ENCODE results near the gene BBS9. TPM values are rescaled to one million over a fixed set of nuclear protein-coding genes. Genes with fewer than 3 reads are reported as not detected.
"Not testable (repeated sequence)": the region's sequence is repeated elsewhere in the genome, so short reads cannot be mapped to it uniquely, and the experiment has no call there.

BBS9 gene
- total RNA-seq, 5 donors from 2014 or later (not counting 1 experiment from before 2014, with no cell fraction given): 18.5 to 28.8 (median 20.9) TPM

GRCh38 chr7:33091641-33092191 lies 37.6 kb upstream of the BBS9 start:
- no peaks in the 10 kb centered on the region for H3K27me3 ChIP-seq (replicated peaks in 1 of 2; ENCODE audit: control insufficient read depth in 2 of 2, extremely low read depth in 1 of 2, insufficient read depth in 2 of 2, low read length in 1 of 2)
- no peak overlapping the region for H3K4me3 ChIP-seq (ENCODE audit: control insufficient read depth in 1 of 2, extremely low read depth in 1 of 2, low read length in 1 of 2)
- no peaks in the 10 kb centered on the region for H3K27me3 Mint-ChIP-seq
- ChIA-PET CTCF (no interaction called here), POLR2A (no interaction called here)
- H3K27ac ChIP-seq (ENCODE audit: low read length): no peak overlapping the region
- DNase-seq (no peak), ATAC-seq (replicated peaks in 1 of 4) (no peak)
- WGBS (ENCODE audit: insufficient coverage): 91% methylated on average over 4 of the region's 5 CpGs
- no peaks in the 10 kb centered on the region for H3K9me3 ChIP-seq
- peaks cover 6 to 18% of the 10 kb centered on the region in 2 donors for H3K36me3 ChIP-seq (ENCODE audit: control insufficient read depth in 2 of 2, extremely low read depth in 1 of 2, insufficient read depth in 1 of 2, low read length in 1 of 2)
- no peaks in the 10 kb centered on the region for H3K4me1 ChIP-seq (ENCODE audit: control insufficient read depth in 1 of 2, extremely low read depth in 1 of 2, insufficient read depth in 2 of 2, low read length in 2 of 2)
- peaks cover 34% of the 10 kb centered on the region for H3K36me3 Mint-ChIP-seq
- no peaks in the 10 kb centered on the region for H3K9me3 Mint-ChIP-seq
- no peaks in the 10 kb centered on the region for H3K4me1 Mint-ChIP-seq
- H3K27ac Mint-ChIP-seq: no peak overlapping the region
- no peak overlapping the region for H3K4me3 Mint-ChIP-seq

- DNase-seq (no peak), ATAC-seq (replicated peaks in 1 of 4) (no peak)
- H3K9me3 ChIP-seq: no peaks in the 10 kb centered on the region
- no peaks in the 10 kb centered on the region for H3K27me3 Mint-ChIP-seq
- H3K27ac ChIP-seq (ENCODE audit: low read length): no peak overlapping the region
- no peaks in the 10 kb centered on the region for H3K4me1 ChIP-seq (ENCODE audit: control insufficient read depth in 1 of 2, extremely low read depth in 1 of 2, insufficient read depth in 2 of 2, low read length in 2 of 2)
- H3K36me3 ChIP-seq (ENCODE audit: control insufficient read depth in 2 of 2, extremely low read depth in 1 of 2, insufficient read depth in 1 of 2, low read length in 1 of 2): peaks cover 6 to 32% of the 10 kb centered on the region in 2 donors
- no peak overlapping the region for H3K4me3 ChIP-seq (ENCODE audit: control insufficient read depth in 1 of 2, extremely low read depth in 1 of 2, low read length in 1 of 2)
- POLR2A ChIA-PET: no interaction called here
- 97% methylated on average over 4 of the region's 4 CpGs for WGBS (ENCODE audit: insufficient coverage)
- H3K36me3 Mint-ChIP-seq: peaks cover 40% of the 10 kb centered on the region
- CTCF ChIA-PET: no interaction called here
- no peak overlapping the region for H3K27ac Mint-ChIP-seq
- no peaks in the 10 kb centered on the region for H3K27me3 ChIP-seq (replicated peaks in 1 of 2; ENCODE audit: control insufficient read depth in 2 of 2, extremely low read depth in 1 of 2, insufficient read depth in 2 of 2, low read length in 1 of 2)
- H3K4me1 Mint-ChIP-seq: no peaks in the 10 kb centered on the region
- H3K4me3 Mint-ChIP-seq: no peak overlapping the region
- no peaks in the 10 kb centered on the region for H3K9me3 Mint-ChIP-seq
Measured at GRCh38 chr7:33093266-33093665, 36.1 kb upstream of the BBS9 start.

DNA sequence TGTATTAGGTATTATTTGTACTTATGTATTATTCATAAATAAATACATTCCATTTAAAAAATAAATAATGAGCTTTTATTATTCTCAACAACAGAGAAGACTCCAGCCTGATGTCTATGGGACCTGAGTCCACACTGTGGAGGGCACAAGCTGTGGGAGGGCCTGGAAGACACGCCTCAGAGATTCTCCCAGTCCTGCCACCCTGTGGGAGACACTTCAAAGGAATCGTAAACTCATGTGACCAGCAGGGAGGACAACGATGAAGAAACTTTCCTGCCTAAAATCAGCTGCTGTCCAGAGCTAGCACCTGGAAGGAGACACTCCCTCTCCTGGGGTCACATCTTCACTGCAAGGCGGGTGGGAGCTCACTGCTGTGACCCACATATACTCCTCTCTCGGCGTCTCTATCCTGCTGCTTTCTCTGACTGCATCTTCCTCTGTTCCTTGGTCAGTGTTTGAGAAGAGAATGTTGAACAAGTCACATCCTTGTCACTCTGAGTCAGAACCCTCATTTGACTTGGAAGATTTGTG lies 34.6 kb upstream of the BBS9 start:
- H3K9me3 Mint-ChIP-seq; H3K27ac Mint-ChIP-seq; CTCF ChIA-PET; H3K4me1 Mint-ChIP-seq; H3K27me3 ChIP-seq (replicated peaks in 1 of 2; ENCODE audit: control insufficient read depth in 2 of 2, extremely low read depth in 1 of 2, insufficient read depth in 2 of 2, low read length in 1 of 2); H3K4me1 ChIP-seq (ENCODE audit: control insufficient read depth in 1 of 2, extremely low read depth in 1 of 2, insufficient read depth in 2 of 2, low read length in 2 of 2); DNase-seq; H3K9me3 ChIP-seq; ATAC-seq (replicated peaks in 1 of 4); H3K4me3 ChIP-seq (ENCODE audit: control insufficient read depth in 1 of 2, extremely low read depth in 1 of 2, low read length in 1 of 2); H3K27ac ChIP-seq (ENCODE audit: low read length); H3K27me3 Mint-ChIP-seq; H3K4me3 Mint-ChIP-seq; POLR2A ChIA-PET: not testable (repeated sequence)
- H3K36me3 ChIP-seq (ENCODE audit: control insufficient read depth in 2 of 2, extremely low read depth in 1 of 2, insufficient read depth in 1 of 2, low read length in 1 of 2): peaks cover 7 to 43% of the 10 kb centered on the region in 2 donors
- H3K36me3 Mint-ChIP-seq: peaks cover 53% of the 10 kb centered on the region
- 88% methylated on average over 1 of the region's 6 CpGs for WGBS (ENCODE audit: insufficient coverage)

GRCh38 chr7:33099154-33099940 lies 30.0 kb upstream of the BBS9 start:
- Histone ChIP-seq H3K4me3 (ENCODE audit: control insufficient read depth in 1 of 2, extremely low read depth in 1 of 2, low read length in 1 of 2) (no peak overlapping the region), H3K9me3 (no peaks in the 10 kb centered on the region), H3K27me3 (replicated peaks in 1 of 2; ENCODE audit: control insufficient read depth in 2 of 2, extremely low read depth in 1 of 2, insufficient read depth in 2 of 2, low read length in 1 of 2) (no peaks in the 10 kb centered on the region), H3K4me1 (ENCODE audit: control insufficient read depth in 1 of 2, extremely low read depth in 1 of 2, insufficient read depth in 2 of 2, low read length in 2 of 2) (no peaks in the 10 kb centered on the region), H3K36me3 (ENCODE audit: control insufficient read depth in 2 of 2, extremely low read depth in 1 of 2, insufficient read depth in 1 of 2, low read length in 1 of 2) (peaks cover 9 to 75% of the 10 kb centered on the region in 2 donors), H3K27ac (ENCODE audit: low read length) (no peak overlapping the region)
- CTCF ChIA-PET: no interaction called here
- H3K27ac Mint-ChIP-seq: peak overlapping the region; percentile 41 to 61
- peaks cover 57% of the 10 kb centered on the region for H3K36me3 Mint-ChIP-seq
- no peak for ATAC-seq (replicated peaks in 1 of 4)
- H3K9me3 Mint-ChIP-seq: no peaks in the 10 kb centered on the region
- POLR2A ChIA-PET: interaction anchor here in 1 of 2 donors (0.6 kb wide), 1 partner anchor 40 kb away, joined by 4 read pairs; no protein-coding TSS in a partner anchor
- H3K27me3 Mint-ChIP-seq: no peaks in the 10 kb centered on the region
- H3K4me3 Mint-ChIP-seq: no peak overlapping the region
- no peak for DNase-seq
- 100% methylated on average over 1 of the region's 4 CpGs for WGBS (ENCODE audit: insufficient coverage)
- H3K4me1 Mint-ChIP-seq: peaks cover 0 to 22% (median 19%) of the 10 kb centered on the region in 3 donors

DNA sequence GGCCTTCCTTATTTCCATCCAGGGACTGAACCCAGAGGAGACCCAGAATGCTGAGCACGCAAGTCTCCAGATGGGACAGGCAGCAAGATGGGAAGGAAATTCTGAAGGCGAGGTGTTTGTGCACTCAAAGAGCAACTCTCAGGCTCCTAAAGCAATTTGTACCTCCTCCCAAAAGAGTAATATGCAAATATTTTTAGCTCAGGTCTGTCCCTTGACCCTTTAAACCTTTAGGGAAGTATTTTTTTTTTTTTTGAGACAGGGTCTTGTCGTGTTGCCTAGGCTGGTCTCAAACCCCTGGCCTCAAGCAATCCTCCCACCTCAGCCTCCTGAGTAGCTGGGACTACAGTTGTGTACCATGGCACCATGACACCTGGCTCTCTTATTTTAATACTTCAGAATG lies 28.6 kb upstream of the BBS9 start:
- peak overlapping the region in 1 of 2 donors; percentile 15 for H3K27ac Mint-ChIP-seq
- CTCF ChIA-PET: interaction anchor here in 1 of 2 donors (0.7 kb wide), 2 partner anchors 15 to 295 kb away, joined by 3 read pairs; no protein-coding TSS in a partner anchor

DNA sequence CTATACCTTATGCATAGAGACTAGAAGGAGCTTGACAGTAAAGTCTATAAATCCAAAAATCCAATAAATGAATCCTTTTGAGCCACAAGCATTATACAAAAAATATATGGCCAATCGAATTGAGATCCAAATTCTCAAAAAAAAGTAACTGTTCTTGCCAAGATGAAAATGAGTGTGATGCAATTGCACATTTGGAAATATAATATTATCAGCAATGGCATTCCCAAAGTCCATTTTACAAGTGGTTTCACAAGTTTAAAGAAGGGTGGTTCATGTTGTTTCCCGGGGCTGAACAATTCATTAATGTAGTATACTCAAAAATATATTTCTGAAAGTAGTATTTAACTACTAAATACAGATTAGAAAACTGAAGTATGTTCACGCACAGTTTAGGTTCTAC lies 27.5 kb upstream of the BBS9 start:
- Histone ChIP-seq H3K27ac (ENCODE audit: low read length) (no peak overlapping the region), H3K36me3 (ENCODE audit: control insufficient read depth in 2 of 2, extremely low read depth in 1 of 2, insufficient read depth in 1 of 2, low read length in 1 of 2) (peaks cover 3 to 56% of the 10 kb centered on the region in 2 donors), H3K27me3 (replicated peaks in 1 of 2; ENCODE audit: control insufficient read depth in 2 of 2, extremely low read depth in 1 of 2, insufficient read depth in 2 of 2, low read length in 1 of 2) (no peaks in the 10 kb centered on the region), H3K9me3 (no peaks in the 10 kb centered on the region), H3K4me3 (ENCODE audit: control insufficient read depth in 1 of 2, extremely low read depth in 1 of 2, low read length in 1 of 2) (no peak overlapping the region), H3K4me1 (ENCODE audit: control insufficient read depth in 1 of 2, extremely low read depth in 1 of 2, insufficient read depth in 2 of 2, low read length in 2 of 2) (peaks cover 2 to 7% of the 10 kb centered on the region in 2 experiments)
- ATAC-seq (replicated peaks in 1 of 4) (no peak), DNase-seq (no peak)
- POLR2A ChIA-PET: no interaction called here
- Mint-ChIP-seq H3K27me3 (no peaks in the 10 kb centered on the region), H3K36me3 (peaks cover 39% of the 10 kb centered on the region), H3K9me3 (no peaks in the 10 kb centered on the region), H3K4me1 (peaks cover 14 to 42% (median 40%) of the 10 kb centered on the region in 3 donors), H3K27ac (peak overlapping the region in 1 of 2 donors; percentile 16), H3K4me3 (no peak overlapping the region)
- CTCF ChIA-PET: no interaction called here
- WGBS (ENCODE audit: insufficient coverage): no CpG with 5 or more reads among the region's 3 CpGs

More for the DNA sequence above, 28.6 kb upstream of the BBS9 start:
- POLR2A ChIA-PET: interaction anchor here in 1 of 2 donors (0.7 kb wide), 1 partner anchor 339 kb away, joined by 8 read pairs; no protein-coding TSS in a partner anchor
- Histone ChIP-seq H3K9me3 (no peaks in the 10 kb centered on the region), H3K27me3 (replicated peaks in 1 of 2; ENCODE audit: control insufficient read depth in 2 of 2, extremely low read depth in 1 of 2, insufficient read depth in 2 of 2, low read length in 1 of 2) (no peaks in the 10 kb centered on the region), H3K36me3 (ENCODE audit: control insufficient read depth in 2 of 2, extremely low read depth in 1 of 2, insufficient read depth in 1 of 2, low read length in 1 of 2) (peaks cover 9 to 67% of the 10 kb centered on the region in 2 donors), H3K4me3 (ENCODE audit: control insufficient read depth in 1 of 2, extremely low read depth in 1 of 2, low read length in 1 of 2) (no peak overlapping the region), H3K27ac (ENCODE audit: low read length) (no peak overlapping the region), H3K4me1 (ENCODE audit: control insufficient read depth in 1 of 2, extremely low read depth in 1 of 2, insufficient read depth in 2 of 2, low read length in 2 of 2) (no peaks in the 10 kb centered on the region)
- Mint-ChIP-seq H3K4me3 (no peak overlapping the region), H3K27me3 (no peaks in the 10 kb centered on the region), H3K36me3 (peaks cover 49% of the 10 kb centered on the region), H3K4me1 (peaks cover 7 to 32% (median 29%) of the 10 kb centered on the region in 3 donors), H3K9me3 (no peaks in the 10 kb centered on the region)
- no peak for ATAC-seq (replicated peaks in 1 of 4)
- WGBS (ENCODE audit: insufficient coverage): 60% methylated on average over 1 of the region's 3 CpGs
- no peak for DNase-seq

Data from T-cell (primary cell).